Keratinocyte (primary cell): ENCODE data around the gene SLC10A3. TPM values are rescaled to one million over a fixed set of nuclear protein-coding genes. Genes with fewer than 3 reads are reported as not detected.

ENCODE experiments used
- DNase-seq: peaks from one replicate; pipeline ENCODE4 v3.0.0-alpha.2; 2011; ENCODE audit warnings: low read depth, missing footprints, low spot score
- FAIRE-seq: peaks from 2 replicates; lab custom pipeline; 2011; peaks lifted over from hg19 to GRCh38; lab: Jason Lieb, UNC
- H2AFZ ChIP-seq: 2 replicates; pipeline ENCODE4 v1.6.0; 2012; ENCODE audit warnings: low read length, control low read depth, inconsistent platforms; ENCODE audit not compliant: control insufficient read depth
- H3K27ac ChIP-seq: 2 replicates; pipeline ENCODE4 v1.5.1; 2011; ENCODE audit warnings: low read length; ENCODE audit not compliant: control insufficient read depth, insufficient read depth
- H3K27me3 ChIP-seq: 3 replicates; pipeline ENCODE4 v1.6.0; 2011; ENCODE audit warnings: low read length; ENCODE audit not compliant: control insufficient read depth, insufficient read depth; ENCODE audit errors: extremely low read depth
- H3K36me3 ChIP-seq, 2 experiments: 2 replicates in 1 of 2; 3 replicates in 1 of 2; pipeline ENCODE4 v1.5.1; 2011; ENCODE audit warnings: low read length in 2 of 2, mild to moderate bottlenecking in 1 of 2; ENCODE audit not compliant: control insufficient read depth in 2 of 2, insufficient read depth in 2 of 2; ENCODE audit errors: extremely low read depth in 1 of 2
- H3K4me1 ChIP-seq: 3 replicates; pipeline ENCODE4 v1.5.1; 2011; ENCODE audit warnings: low read length; ENCODE audit not compliant: control insufficient read depth, insufficient read depth; ENCODE audit errors: extremely low read depth
- H3K4me2 ChIP-seq: 3 replicates; pipeline ENCODE4 v1.6.0; 2011; ENCODE audit warnings: low read depth, low read length; ENCODE audit not compliant: control insufficient read depth, insufficient read depth; ENCODE audit errors: extremely low read depth
- H3K4me3 ChIP-seq, 3 experiments: fragments of 200-600 bp in 1 of 3; sonication (generic) in 1 of 3; 2 replicates in 2 of 3; 3 replicates in 1 of 3; pipeline ENCODE4 v1.5.1; 2011 to 2016; ENCODE audit warnings: low read length in 3 of 3, mild to moderate bottlenecking in 3 of 3, control low read depth in 2 of 3, inconsistent platforms in 1 of 3, low read depth in 1 of 3, mixed read lengths in 1 of 3, mixed run types in 1 of 3, moderate library complexity in 1 of 3; ENCODE audit not compliant: control insufficient read depth in 2 of 3, insufficient read depth in 2 of 3; ENCODE audit errors: extremely low read depth in 1 of 3
- H3K79me2 ChIP-seq: 2 replicates; pipeline ENCODE4 v1.6.0; 2012; ENCODE audit warnings: low read length; ENCODE audit not compliant: control insufficient read depth, insufficient read depth
- H3K9ac ChIP-seq: 3 replicates; pipeline ENCODE4 v1.6.0; 2011; ENCODE audit warnings: low read length; ENCODE audit not compliant: control insufficient read depth, insufficient read depth; ENCODE audit errors: extremely low read depth
- H3K9me1 ChIP-seq: 3 replicates; pipeline ENCODE4 v1.6.0; 2011; ENCODE audit warnings: low read length; ENCODE audit not compliant: control insufficient read depth, insufficient read depth; ENCODE audit errors: extremely low read depth
- H3K9me3 ChIP-seq: 2 replicates; pipeline ENCODE4 v1.5.1; 2012; ENCODE audit warnings: low read depth, low read length; ENCODE audit not compliant: control insufficient read depth
- H4K20me1 ChIP-seq: 3 replicates; pipeline ENCODE4 v1.6.0; 2011; ENCODE audit warnings: low read length; ENCODE audit not compliant: control insufficient read depth, insufficient read depth; ENCODE audit errors: extremely low read depth
- CTCF ChIP-seq, 3 experiments: IDR thresholded peaks in 1 of 3; conservative IDR thresholded peaks in 1 of 3; optimal IDR thresholded peaks in 1 of 3; 2 replicates in 2 of 3; 3 replicates in 1 of 3; pipeline versions ENCODE3 to v1.5.1; 2011; ENCODE audit warnings: low read length in 3 of 3, mild to moderate bottlenecking in 3 of 3, moderate library complexity in 2 of 3, control low read depth in 1 of 3, inconsistent platforms in 1 of 3; ENCODE audit not compliant: insufficient read depth in 2 of 3; ENCODE audit errors: extremely low read depth in 1 of 3
- EZH2 ChIP-seq: IDR thresholded peaks from one replicate; pipeline ENCODE4 v1.6.1; 2012; ENCODE audit warnings: inconsistent platforms, mild to moderate bottlenecking, low read length, moderate library complexity
- dilution Hi-C: fragments of 300-500 bp; cut with MboI; formaldehyde crosslinking; loops from one replicate; pipeline ENCODE4 v1.7.0; 2020; ENCODE audit warnings: low sequenced_read_pairs; ENCODE audit not compliant: extremely low pct_ligation_motif_present
- polyA plus RNA-seq, 5 experiments: library from polyadenylated mRNA; depleted of rRNA in 3 of 5; stranded (reverse) in 3 of 5; stranded (forward) in 1 of 5; unstranded in 1 of 5; fragments of >200 nt; gene quantifications; 1 replicate in 1 of 5; 2 replicates in 3 of 5; 3 replicates in 1 of 5; pipeline versions ENCODE4 v1.2.1 to v1.2.3, GENCODE V29; 2011 to 2012; ENCODE audit warnings: missing spikeins in 2 of 5, low read depth in 1 of 5, low replicate concordance in 1 of 5

Gene SLC10A3
- polyA plus RNA-seq, 1 donor (not counting 4 experiments of a cell fraction or from before 2014, with no cell fraction given): 8.1 TPM

DNA sequence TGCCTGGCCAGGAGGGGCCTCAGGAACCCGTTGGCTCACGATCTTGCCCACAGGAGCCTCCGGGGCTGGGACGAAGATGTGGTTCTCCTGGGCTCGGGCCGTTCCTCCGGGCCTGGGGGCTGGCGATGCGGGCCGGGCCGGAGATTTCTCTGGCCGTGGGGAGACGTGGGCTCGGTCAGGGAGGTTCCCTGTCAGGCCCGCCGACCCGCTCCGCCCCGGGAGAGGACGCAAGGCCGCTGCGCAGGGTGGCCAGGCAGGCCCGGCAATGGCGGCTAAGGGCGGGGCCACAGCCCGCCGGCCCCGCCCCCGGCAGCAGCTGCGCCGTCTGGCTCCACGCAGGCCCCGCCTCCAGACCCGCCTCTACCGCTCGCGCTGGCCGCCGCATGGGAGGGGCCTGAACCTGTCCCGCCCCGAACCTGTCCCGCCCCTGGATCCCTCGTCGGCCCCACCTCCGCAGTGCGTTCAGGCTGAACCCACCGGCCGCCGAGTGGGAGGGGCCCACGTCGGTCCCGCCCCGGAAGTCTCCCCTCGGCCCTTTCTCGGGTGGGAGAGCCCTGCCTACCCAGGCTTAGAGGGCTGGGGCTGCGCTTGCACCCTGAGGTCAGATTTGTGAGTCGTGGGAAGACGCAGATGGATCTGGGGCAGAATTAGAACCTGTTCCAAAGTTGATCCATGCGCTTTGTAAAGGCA lies 25.7 kb upstream of the SLC10A3 start, which contains the start of gene FAM3A:
Gene FAM3A, minus strand, starts transcription at position 267 of the 690 bp plus-strand sequence. CDS start 460 bp downstream, outside the sequence.
- Histone ChIP-seq H3K4me3 (peak within 1 kb of the TSS; percentile 64 to 69 (median 69)), H3K4me1 (peaks cover 2% of the 10 kb centered on the region), H3K36me3 (no peaks in the 10 kb centered on the region), H3K9ac (peak within 1 kb of the TSS; percentile 80), H2AFZ (peak within 1 kb of the TSS; percentile 78), H3K9me1 (no peaks in the 10 kb centered on the region), H3K27me3 (no peaks in the 10 kb centered on the region), H3K27ac (peak within 1 kb of the TSS; percentile 61), H3K9me3 (no peaks in the 10 kb centered on the region), H3K4me2 (peak within 1 kb of the TSS; percentile 85), H3K79me2 (peaks cover 6% of the 10 kb centered on the region), H4K20me1 (no peaks in the 10 kb centered on the region)
- dilution Hi-C loops: no loop called here
- DNase-seq (no peak), FAIRE-seq (no peak)
- TF ChIP-seq EZH2 (no peak), CTCF (optimal IDR thresholded peaks at IDR 0.05 in 1 of 3, IDR thresholded peaks at IDR 0.05 in 1 of 3, conservative IDR thresholded peaks at IDR 0.05 in 1 of 3; ENCODE audit: extremely low read depth in 1 of 3, insufficient read depth in 2 of 3, low read length in 3 of 3) (no peak)

GRCh38 chrX:154515090-154515965 lies 24.9 kb upstream of the SLC10A3 start:
- no peaks in the 10 kb centered on the region for H3K36me3 ChIP-seq
- FAIRE-seq (no peak), DNase-seq (no peak)
- dilution Hi-C loops: no loop called here
- peaks cover 2% of the 10 kb centered on the region for H3K4me1 ChIP-seq
- H3K27ac ChIP-seq: peak overlapping the region; percentile 61
- H3K4me3 ChIP-seq: peak overlapping the region; percentile 64 to 69 (median 68)
- peak overlapping the region; percentile 85 for H3K4me2 ChIP-seq
- H3K9me1 ChIP-seq: no peaks in the 10 kb centered on the region
- no peaks in the 10 kb centered on the region for H3K27me3 ChIP-seq
- H4K20me1 ChIP-seq: no peaks in the 10 kb centered on the region
- peaks cover 6% of the 10 kb centered on the region for H3K79me2 ChIP-seq
- TF ChIP-seq CTCF (optimal IDR thresholded peaks at IDR 0.05 in 1 of 3, IDR thresholded peaks at IDR 0.05 in 1 of 3, conservative IDR thresholded peaks at IDR 0.05 in 1 of 3; ENCODE audit: extremely low read depth in 1 of 3, insufficient read depth in 2 of 3, low read length in 3 of 3) (no peak), EZH2 (no peak)
- peak overlapping the region; percentile 19 for H2AFZ ChIP-seq
- peak overlapping the region; percentile 80 for H3K9ac ChIP-seq
- no peaks in the 10 kb centered on the region for H3K9me3 ChIP-seq
